ENCODE results near the gene MYO1H. TPM values are rescaled to one million over a fixed set of nuclear protein-coding genes. Genes with fewer than 3 reads are reported as not detected.

Gene MYO1H
- total and polyA plus RNA-seq, 2 experiments from 2014 or later: not detected

- no peak for TF ChIP-seq ZNF331 (CRISPR knock-in tag; IDR thresholded peaks at IDR 0.05; ENCODE audit: low read depth)
- TF ChIP-seq EZH2 (IDR thresholded peaks at IDR 0.05; ENCODE audit: low read depth, unreplicated experiment): no peak
- TF ChIP-seq ZNF114 (CRISPR knock-in tag; IDR thresholded peaks at IDR 0.05): no peak
- no peak for TF ChIP-seq CTCF (conservative IDR thresholded peaks at IDR 0.05; ENCODE audit: low read depth in 2 of 2)
Observed at GRCh38 chr12:109488051-109488665, 140.5 kb downstream of the MYO1H start (continued).

GRCh38 chr12:109489016-109489954, 141.6 kb downstream of the MYO1H start:
- Histone ChIP-seq H3K27ac (ENCODE audit: low read depth) (no peak overlapping the region), H2AFZ (no peak overlapping the region), H3K79me2 (replicated peaks; ENCODE audit: insufficient read depth) (no peaks in the 10 kb centered on the region), H3K4me3 (no peak overlapping the region), H3F3A (replicated peaks; ENCODE audit: low read depth) (no peaks in the 10 kb centered on the region), H4K20me1 (replicated peaks; ENCODE audit: insufficient read depth) (no peaks in the 10 kb centered on the region), H3K36me3 (ENCODE audit: insufficient read depth) (peaks cover 13% of the 10 kb centered on the region), H3K9me2 (ENCODE audit: insufficient read depth) (no peaks in the 10 kb centered on the region), H3K27me3 (ENCODE audit: insufficient read depth) (no peaks in the 10 kb centered on the region), H3K4me2 (no peak overlapping the region), H3K4me1 (ENCODE audit: insufficient read depth) (no peaks in the 10 kb centered on the region)
- no peaks in the 10 kb centered on the region for H3K4me1 Mint-ChIP-seq
- DNase-seq (ENCODE audit: low spot score) (no peak), ATAC-seq (no peak)
- no peaks in the 10 kb centered on the region; the same call in 2 of the 3 replicates for H3K9me3 Mint-ChIP-seq
- peaks cover 2% of the 10 kb centered on the region for H3K27me3 Mint-ChIP-seq (ENCODE audit: insufficient read depth, low read depth, poor library complexity)
- peaks cover 67% of the 10 kb centered on the region for H3K36me3 Mint-ChIP-seq (ENCODE audit: low read depth)
- H3K27ac Mint-ChIP-seq: no peak overlapping the region
- H3K4me3 Mint-ChIP-seq: no peak overlapping the region
- TF ChIP-seq ZNF462 (CRISPR knock-in tag; IDR thresholded peaks at IDR 0.05) (no peak), NANOG (IDR thresholded peaks at IDR 0.05; ENCODE audit: borderline replicate concordance) (no peak), ZNF114 (CRISPR knock-in tag; IDR thresholded peaks at IDR 0.05) (no peak), ZNF331 (CRISPR knock-in tag; IDR thresholded peaks at IDR 0.05; ENCODE audit: low read depth) (no peak), EZH2phosphoT487 (IDR thresholded peaks at IDR 0.05; ENCODE audit: unreplicated experiment) (no peak), REST (IDR thresholded peaks at IDR 0.05; ENCODE audit: unreplicated experiment) (no peak), POLR2AphosphoS5 (IDR thresholded peaks at IDR 0.05; ENCODE audit: low read depth) (no peak), EZH2 (IDR thresholded peaks at IDR 0.05; ENCODE audit: low read depth, unreplicated experiment) (no peak), CREB1 (CRISPR knock-in tag; IDR thresholded peaks at IDR 0.05; ENCODE audit: low read depth) (no peak), JUNB (IDR thresholded peaks at IDR 0.05; ENCODE audit: unreplicated experiment) (no peak), STAT1 (IDR thresholded peaks at IDR 0.05; ENCODE audit: unreplicated experiment) (no peak)

Data from GM23338 (cell line).